ENCODE measurements around the gene ZP4. TPM values are rescaled to one million over a fixed set of nuclear protein-coding genes. Genes with fewer than 3 reads are reported as not detected.

Gene ZP4
- total and polyA plus RNA-seq, 2 of the 13 experiments (the other 11 are each of a cell fraction or from before 2014, with no cell fraction given): not detected

DNA sequence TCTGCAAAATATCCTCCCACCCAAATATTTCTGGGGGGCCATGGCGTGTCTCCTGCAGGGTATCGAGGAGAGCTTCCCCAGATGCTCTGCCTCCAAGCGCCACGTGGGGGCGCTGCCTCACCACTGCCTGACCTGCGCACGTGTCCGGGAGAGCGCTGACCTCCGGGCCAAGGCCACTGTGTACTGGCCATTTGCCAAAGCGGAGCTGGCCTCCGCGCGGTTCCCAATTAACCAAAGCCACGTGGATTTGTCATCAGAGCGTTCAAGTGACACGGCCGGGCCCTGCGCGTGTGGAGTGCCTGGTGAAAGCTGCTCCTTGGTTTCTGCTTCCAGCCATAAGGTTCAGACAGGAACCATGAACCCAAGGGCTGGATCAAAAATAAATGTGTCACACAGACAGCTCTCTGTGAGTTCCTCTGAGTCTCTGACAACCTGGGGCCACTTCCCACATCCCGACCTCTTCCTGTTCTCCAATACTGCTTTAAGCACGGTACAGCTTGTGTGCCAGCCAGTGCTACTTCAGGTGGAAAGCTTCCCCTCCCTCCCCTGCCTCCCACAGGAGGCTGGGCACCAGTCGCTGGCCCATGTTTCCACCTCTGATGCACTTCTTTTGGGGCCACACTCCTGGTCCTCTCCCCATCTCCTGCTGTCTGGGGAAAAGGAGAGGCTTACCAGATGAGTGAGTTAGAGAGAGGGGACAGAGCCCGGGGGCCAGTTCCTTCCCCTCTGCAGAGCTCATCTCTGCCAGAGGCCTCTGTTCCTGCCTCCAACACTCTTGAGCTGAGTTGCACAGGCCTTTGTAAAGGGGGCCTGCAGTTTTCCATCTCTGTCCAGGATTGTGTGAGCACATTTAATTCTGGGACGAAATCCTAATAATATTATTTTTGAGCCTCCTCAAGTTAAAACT is 26.1 kb downstream of the ZP4 start (continued):
- TF ChIP-seq ZNF12 (CRISPR knock-in tag; IDR thresholded peaks at IDR 0.05) (0 out of 2 replicates have a peak, but pooled peaks have one; percentile 30), ZNF572 (CRISPR knock-in tag; IDR thresholded peaks at IDR 0.05) (0 out of 2 replicates have a peak, but pooled peaks have one; percentile 22), PLRG1 (conservative IDR thresholded peaks at IDR 0.05) (no peak), SALL1 (CRISPR knock-in tag; IDR thresholded peaks at IDR 0.05) (peak; percentile 94), KLF15 (CRISPR knock-in tag; IDR thresholded peaks at IDR 0.05; ENCODE audit: borderline replicate concordance) (no peak), ELF3 (CRISPR knock-in tag; IDR thresholded peaks at IDR 0.05) (peak; percentile 73), NFIB (CRISPR knock-in tag; IDR thresholded peaks at IDR 0.05; ENCODE audit: borderline replicate concordance) (no peak), PHF5A (CRISPR knock-in tag; IDR thresholded peaks at IDR 0.05; ENCODE audit: low read depth, unreplicated experiment) (no peak), ZNF569 (CRISPR knock-in tag; IDR thresholded peaks at IDR 0.05; ENCODE audit: borderline replicate concordance) (no peak), ZNF180 (CRISPR knock-in tag; IDR thresholded peaks at IDR 0.05; ENCODE audit: borderline replicate concordance, low read depth) (no peak), ZNF558 (CRISPR knock-in tag; IDR thresholded peaks at IDR 0.05; ENCODE audit: borderline replicate concordance) (peak; percentile 63; the same call in 1 of the 2 replicates), SMC3 (IDR thresholded peaks at IDR 0.05; ENCODE audit: low read length) (peak; percentile 7; the same call in 1 of the 2 replicates), ZNF24 (IDR thresholded peaks at IDR 0.05) (no peak), SIN3A (IDR thresholded peaks at IDR 0.05; ENCODE audit: borderline replicate concordance, low read depth, low read length) (no peak), ZSCAN29 (CRISPR knock-in tag; conservative IDR thresholded peaks at IDR 0.05) (no peak), ZFX (CRISPR knock-in tag; IDR thresholded peaks at IDR 0.05; ENCODE audit: low read depth) (peak; percentile 60), KMT2B (CRISPR knock-in tag; IDR thresholded peaks at IDR 0.05) (no peak), HCFC1 (IDR thresholded peaks at IDR 0.05; ENCODE audit: low read depth, low read length) (no peak), ZFP1 (CRISPR knock-in tag; IDR thresholded peaks at IDR 0.05) (no peak), KLF11 (CRISPR knock-in tag; IDR thresholded peaks at IDR 0.05) (no peak)
- TF ChIP-seq, protein P1, sequence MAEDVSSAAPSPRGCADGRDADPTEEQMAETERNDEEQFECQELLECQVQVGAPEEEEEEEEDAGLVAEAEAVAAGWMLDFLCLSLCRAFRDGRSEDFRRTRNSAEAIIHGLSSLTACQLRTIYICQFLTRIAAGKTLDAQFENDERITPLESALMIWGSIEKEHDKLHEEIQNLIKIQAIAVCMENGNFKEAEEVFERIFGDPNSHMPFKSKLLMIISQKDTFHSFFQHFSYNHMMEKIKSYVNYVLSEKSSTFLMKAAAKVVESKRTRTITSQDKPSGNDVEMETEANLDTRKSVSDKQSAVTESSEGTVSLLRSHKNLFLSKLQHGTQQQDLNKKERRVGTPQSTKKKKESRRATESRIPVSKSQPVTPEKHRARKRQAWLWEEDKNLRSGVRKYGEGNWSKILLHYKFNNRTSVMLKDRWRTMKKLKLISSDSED (CRISPR knock-in tag; IDR thresholded peaks at IDR 0.05): no peak
- TF ChIP-seq, protein P2, sequence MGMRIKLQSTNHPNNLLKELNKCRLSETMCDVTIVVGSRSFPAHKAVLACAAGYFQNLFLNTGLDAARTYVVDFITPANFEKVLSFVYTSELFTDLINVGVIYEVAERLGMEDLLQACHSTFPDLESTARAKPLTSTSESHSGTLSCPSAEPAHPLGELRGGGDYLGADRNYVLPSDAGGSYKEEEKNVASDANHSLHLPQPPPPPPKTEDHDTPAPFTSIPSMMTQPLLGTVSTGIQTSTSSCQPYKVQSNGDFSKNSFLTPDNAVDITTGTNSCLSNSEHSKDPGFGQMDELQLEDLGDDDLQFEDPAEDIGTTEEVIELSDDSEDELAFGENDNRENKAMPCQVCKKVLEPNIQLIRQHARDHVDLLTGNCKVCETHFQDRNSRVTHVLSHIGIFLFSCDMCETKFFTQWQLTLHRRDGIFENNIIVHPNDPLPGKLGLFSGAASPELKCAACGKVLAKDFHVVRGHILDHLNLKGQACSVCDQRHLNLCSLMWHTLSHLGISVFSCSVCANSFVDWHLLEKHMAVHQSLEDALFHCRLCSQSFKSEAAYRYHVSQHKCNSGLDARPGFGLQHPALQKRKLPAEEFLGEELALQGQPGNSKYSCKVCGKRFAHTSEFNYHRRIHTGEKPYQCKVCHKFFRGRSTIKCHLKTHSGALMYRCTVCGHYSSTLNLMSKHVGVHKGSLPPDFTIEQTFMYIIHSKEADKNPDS (CRISPR knock-in tag; IDR thresholded peaks at IDR 0.05): no peak
- TF ChIP-seq, protein P3, sequence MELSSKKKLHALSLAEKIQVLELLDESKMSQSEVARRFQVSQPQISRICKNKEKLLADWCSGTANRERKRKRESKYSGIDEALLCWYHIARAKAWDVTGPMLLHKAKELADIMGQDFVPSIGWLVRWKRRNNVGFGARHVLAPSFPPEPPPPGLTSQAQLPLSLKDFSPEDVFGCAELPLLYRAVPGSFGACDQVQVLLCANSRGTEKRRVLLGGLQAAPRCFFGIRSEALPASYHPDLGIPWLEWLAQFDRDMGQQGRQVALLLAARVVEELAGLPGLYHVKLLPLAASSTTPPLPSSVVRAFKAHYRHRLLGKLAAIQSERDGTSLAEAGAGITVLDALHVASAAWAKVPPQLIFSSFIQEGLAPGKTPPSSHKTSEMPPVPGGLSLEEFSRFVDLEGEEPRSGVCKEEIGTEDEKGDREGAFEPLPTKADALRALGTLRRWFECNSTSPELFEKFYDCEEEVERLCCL (CRISPR knock-in tag; IDR thresholded peaks at IDR 0.05; ENCODE audit: borderline replicate concordance): no peak
- TF ChIP-seq, protein P4, sequence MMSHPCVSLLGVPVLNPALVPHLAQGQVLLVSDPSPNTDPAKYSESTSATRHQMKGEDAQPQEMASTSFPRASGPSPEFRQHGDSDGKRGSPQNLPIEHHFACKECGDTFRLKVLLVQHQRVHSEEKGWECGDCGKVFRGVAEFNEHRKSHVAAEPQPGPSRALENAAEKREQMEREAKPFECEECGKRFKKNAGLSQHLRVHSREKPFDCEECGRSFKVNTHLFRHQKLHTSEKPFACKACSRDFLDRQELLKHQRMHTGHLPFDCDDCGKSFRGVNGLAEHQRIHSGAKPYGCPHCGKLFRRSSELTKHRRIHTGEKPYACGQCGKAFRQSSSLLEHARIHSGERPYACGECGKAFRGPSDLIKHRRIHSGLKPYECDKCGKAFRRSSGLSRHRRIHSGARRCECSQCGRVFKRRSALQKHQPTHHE (CRISPR knock-in tag; IDR thresholded peaks at IDR 0.05; ENCODE audit: borderline replicate concordance): no peak

Measured in HepG2 (cell line).